ENCODE data around the gene MPP4. TPM values are rescaled to one million over a fixed set of nuclear protein-coding genes. Genes with fewer than 3 reads are reported as not detected.
A peak's percentile ranks its signal among the peaks of the same experiment; 100 is the strongest.

MPP4 gene
- total and polyA plus RNA-seq, 2 donors = 0.10 to 0.69 TPM

GRCh38 chr2:201661366-201661765, 37.1 kb downstream of the MPP4 start:
- no peak overlapping the region for H3K4me3 ChIP-seq (ENCODE audit: low read depth, low read length)
- no peaks in the 10 kb centered on the region for H3K4me1 ChIP-seq (ENCODE audit: insufficient read depth)
- H3K27ac ChIP-seq (ENCODE audit: low read depth) = no peak overlapping the region
- 57% methylated on average over 5 of the region's 5 CpGs for WGBS
- no peaks in the 10 kb centered on the region for H3K36me3 ChIP-seq (ENCODE audit: insufficient read depth)
- no peak for DNase-seq (ENCODE audit: extremely low spot score)

GRCh38 chr2:201660293-201660895, 38.0 kb downstream of the MPP4 start:
- DNase-seq (ENCODE audit: extremely low spot score) = no peak
- WGBS = 72% methylated on average over 5 of the region's 5 CpGs
- Histone ChIP-seq H3K36me3 (ENCODE audit: insufficient read depth) (no peaks in the 10 kb centered on the region), H3K27ac (ENCODE audit: low read depth) (no peak overlapping the region), H3K4me1 (ENCODE audit: insufficient read depth) (no peaks in the 10 kb centered on the region), H3K4me3 (ENCODE audit: low read depth, low read length) (no peak overlapping the region)

GRCh38 chr2:201656740-201657139, 41.7 kb downstream of the MPP4 start:
- no peak for DNase-seq (ENCODE audit: extremely low spot score)
- Histone ChIP-seq H3K4me3 (ENCODE audit: low read depth, low read length) (no peak overlapping the region), H3K4me1 (ENCODE audit: insufficient read depth) (no peaks in the 10 kb centered on the region), H3K36me3 (ENCODE audit: insufficient read depth) (no peaks in the 10 kb centered on the region), H3K27ac (ENCODE audit: low read depth) (no peak overlapping the region)
- 81% methylated on average over 5 of the region's 5 CpGs for WGBS

- 91% methylated on average over 11 of the region's 11 CpGs for WGBS
- H3K4me3 ChIP-seq (ENCODE audit: low read depth, low read length) = no peak overlapping the region
- no peak for DNase-seq (ENCODE audit: extremely low spot score)
- no peaks in the 10 kb centered on the region for H3K4me1 ChIP-seq (ENCODE audit: insufficient read depth)
- no peaks in the 10 kb centered on the region for H3K36me3 ChIP-seq (ENCODE audit: insufficient read depth)
- no peak overlapping the region for H3K27ac ChIP-seq (ENCODE audit: low read depth)
These were observed 42.3 kb downstream of the MPP4 start for GRCh38 chr2:201656102-201656501.

DNA sequence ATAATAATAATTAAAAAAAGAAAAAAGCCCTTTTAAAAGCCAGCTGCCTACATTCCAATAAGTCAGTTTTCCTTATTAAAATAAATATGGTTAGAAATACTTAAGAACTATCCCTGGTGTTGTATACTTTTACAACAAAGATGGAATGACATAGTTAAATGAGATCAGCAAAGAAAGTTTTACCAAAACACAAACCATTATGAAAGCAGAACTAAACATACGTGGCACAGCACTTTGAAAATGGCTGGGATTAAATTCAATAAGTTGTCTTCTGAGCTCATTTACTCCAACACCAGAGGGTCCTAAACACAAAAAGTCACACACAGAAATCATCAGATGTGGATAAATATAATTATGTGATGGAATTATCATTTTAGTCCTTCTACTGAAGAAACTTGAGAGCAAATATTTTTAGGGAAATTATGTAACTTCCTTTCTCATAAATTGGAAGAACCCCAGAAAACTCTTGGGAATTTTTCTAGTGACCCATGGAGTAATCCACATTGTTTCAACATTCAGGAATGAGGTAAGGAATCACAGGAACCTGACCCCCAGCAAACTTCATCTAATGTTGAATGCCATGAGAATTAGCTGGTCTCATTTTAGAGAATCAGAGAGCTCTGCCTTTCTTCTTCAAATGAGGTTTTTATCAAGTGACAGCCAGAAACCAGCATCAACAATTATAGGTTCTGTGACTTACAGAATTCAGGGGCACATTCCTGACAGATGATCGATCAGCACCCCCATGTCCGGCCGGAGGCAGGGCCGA, 43.6 kb downstream of the MPP4 start:
- Histone ChIP-seq H3K27ac (ENCODE audit: low read depth) (no peak overlapping the region), H3K36me3 (ENCODE audit: insufficient read depth) (no peaks in the 10 kb centered on the region), H3K4me1 (ENCODE audit: insufficient read depth) (no peaks in the 10 kb centered on the region), H3K4me3 (ENCODE audit: low read depth, low read length) (no peak overlapping the region)
- 85% methylated on average over 5 of the region's 5 CpGs for WGBS
- no peak for DNase-seq (ENCODE audit: extremely low spot score)

DNA sequence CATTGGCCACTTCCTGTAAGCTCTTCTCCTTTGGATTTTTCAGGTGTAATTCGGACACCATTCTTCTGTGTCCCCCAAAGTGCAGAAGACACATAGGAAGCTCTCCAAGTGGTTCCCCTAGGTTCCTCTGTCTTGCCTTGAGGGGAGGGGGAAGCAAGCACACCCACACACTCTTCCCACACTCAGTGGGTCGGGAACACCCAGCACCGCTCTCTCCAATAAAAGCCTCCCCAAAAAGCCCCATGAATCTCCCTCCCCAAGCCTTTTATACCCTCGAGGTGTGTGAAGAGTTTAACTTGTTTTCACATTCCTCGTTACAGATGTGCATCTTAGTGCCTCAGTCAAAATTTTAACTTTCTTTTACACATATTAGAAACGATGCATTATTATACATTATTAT, 45.2 kb downstream of the MPP4 start:
- no peaks in the 10 kb centered on the region for H3K36me3 ChIP-seq (ENCODE audit: insufficient read depth)
- WGBS = 86% methylated on average over 6 of the region's 6 CpGs
- H3K4me3 ChIP-seq (ENCODE audit: low read depth, low read length) = no peak overlapping the region
- no peak for DNase-seq (ENCODE audit: extremely low spot score)
- H3K4me1 ChIP-seq (ENCODE audit: insufficient read depth) = no peaks in the 10 kb centered on the region
- no peak overlapping the region for H3K27ac ChIP-seq (ENCODE audit: low read depth)

GRCh38 chr2:201649442-201649841, 49.0 kb downstream of the MPP4 start:
- H3K4me1 ChIP-seq (ENCODE audit: insufficient read depth) = no peaks in the 10 kb centered on the region
- no peaks in the 10 kb centered on the region for H3K36me3 ChIP-seq (ENCODE audit: insufficient read depth)
- H3K4me3 ChIP-seq (ENCODE audit: low read depth, low read length) = no peak overlapping the region
- DNase-seq (ENCODE audit: extremely low spot score) = no peak
- WGBS = 94% methylated on average over 2 of the region's 2 CpGs
- H3K27ac ChIP-seq (ENCODE audit: low read depth) = no peak overlapping the region

GRCh38 chr2:201647431-201647830, 51.0 kb downstream of the MPP4 start:
- no peak overlapping the region for H3K4me3 ChIP-seq (ENCODE audit: low read depth, low read length)
- no peak for DNase-seq (ENCODE audit: extremely low spot score)
- no peaks in the 10 kb centered on the region for H3K36me3 ChIP-seq (ENCODE audit: insufficient read depth)
- no peaks in the 10 kb centered on the region for H3K4me1 ChIP-seq (ENCODE audit: insufficient read depth)
- no peak overlapping the region for H3K27ac ChIP-seq (ENCODE audit: low read depth)
- WGBS = 91% methylated on average over 5 of the region's 5 CpGs

GRCh38 chr2:201644001-201644400, 54.4 kb downstream of the MPP4 start:
- Histone ChIP-seq H3K36me3 (ENCODE audit: insufficient read depth) (no peaks in the 10 kb centered on the region), H3K4me1 (ENCODE audit: insufficient read depth) (no peaks in the 10 kb centered on the region), H3K27ac (ENCODE audit: low read depth) (no peak overlapping the region), H3K4me3 (ENCODE audit: low read depth, low read length) (peak overlapping the region; percentile 59)
- 19% methylated on average over 8 of the region's 8 CpGs for WGBS
- no peak for DNase-seq (ENCODE audit: extremely low spot score)

DNA sequence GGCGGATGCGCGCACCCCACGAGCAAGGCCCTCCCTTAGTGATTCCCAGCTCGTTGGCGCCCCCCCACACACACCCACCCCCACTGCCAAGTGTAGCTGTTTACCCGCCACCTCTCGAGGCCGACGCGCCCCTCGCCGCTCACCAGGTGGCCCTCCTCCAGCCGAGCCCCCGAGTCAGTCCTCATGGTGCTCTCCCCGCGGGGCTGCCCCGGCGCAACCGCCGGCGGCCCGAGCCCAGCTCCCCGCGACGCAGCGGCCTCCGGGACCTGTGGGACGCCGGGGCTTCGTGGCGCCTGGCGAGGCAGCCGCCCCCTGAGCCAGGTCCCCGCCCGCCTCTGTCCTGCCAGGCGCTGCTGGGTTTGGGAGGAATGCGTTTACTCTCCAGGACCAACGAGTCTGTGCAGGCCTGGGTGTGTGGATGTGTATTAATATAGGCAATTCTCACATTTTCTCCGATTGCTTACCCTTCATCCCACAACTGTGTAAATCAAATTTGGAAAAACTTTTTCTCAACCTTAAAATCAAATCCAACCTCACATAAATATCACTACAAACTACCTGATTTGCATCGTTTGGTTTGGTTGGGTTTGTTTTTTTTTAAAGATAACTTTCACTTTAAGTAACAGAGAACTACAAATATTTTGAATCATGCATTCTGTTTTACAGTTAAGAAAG, 55.1 kb downstream of the MPP4 start, which contains the start of gene TMEM237:
Gene TMEM237, minus strand, starts transcription at position 288 of the 675 bp plus-strand sequence. Its CDS starts 103 bp downstream, at position 185.
- Histone ChIP-seq H3K27ac (ENCODE audit: low read depth) (peak within 1 kb of the TSS; percentile 85), H3K4me3 (ENCODE audit: low read depth, low read length) (peak within 1 kb of the TSS; percentile 59), H3K36me3 (ENCODE audit: insufficient read depth) (no peaks in the 10 kb centered on the region), H3K4me1 (ENCODE audit: insufficient read depth) (no peaks in the 10 kb centered on the region)
- under 1% methylated on average over 41 of the region's 41 CpGs for WGBS
- peak; percentile 32 for DNase-seq (ENCODE audit: extremely low spot score)

DNA sequence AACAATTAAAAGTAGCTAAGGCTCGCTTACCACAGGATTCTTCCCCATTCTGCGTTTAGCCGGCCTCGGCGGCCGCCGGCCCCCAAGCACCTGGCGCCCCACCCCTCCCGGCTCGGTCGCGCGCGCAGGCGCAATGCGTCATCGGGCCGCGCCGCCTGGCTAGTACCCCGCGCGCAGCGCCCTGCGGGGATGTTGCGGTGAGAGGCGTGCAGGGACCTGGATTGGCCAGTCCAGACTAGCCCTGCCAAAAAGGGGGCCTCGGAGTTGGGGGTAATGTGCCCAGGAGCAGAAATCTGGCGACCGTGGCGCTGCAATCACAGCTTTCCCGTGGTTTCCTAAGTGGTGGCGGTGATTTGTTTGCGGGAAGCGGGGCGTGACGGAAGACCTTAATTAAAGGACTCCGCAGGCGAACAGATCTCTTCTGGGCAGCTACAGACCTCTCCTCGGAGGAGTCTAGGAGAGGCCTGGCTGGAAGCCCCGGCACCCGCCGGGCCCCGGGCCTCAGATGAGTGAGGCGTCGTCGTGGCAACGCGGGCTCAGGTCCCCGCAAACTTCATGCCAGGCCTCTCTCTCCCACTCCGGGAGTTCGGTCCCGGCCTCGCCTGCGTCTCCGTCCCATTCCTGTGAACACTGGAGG, 55.7 kb downstream of the MPP4 start:
- Histone ChIP-seq H3K4me3 (ENCODE audit: low read depth, low read length) (peak overlapping the region; percentile 59), H3K27ac (ENCODE audit: low read depth) (peak overlapping the region; percentile 85), H3K4me1 (ENCODE audit: insufficient read depth) (no peaks in the 10 kb centered on the region), H3K36me3 (ENCODE audit: insufficient read depth) (no peaks in the 10 kb centered on the region)
- WGBS = under 1% methylated on average over 56 of the region's 56 CpGs
- DNase-seq (ENCODE audit: extremely low spot score) = peak; percentile 51

DNA sequence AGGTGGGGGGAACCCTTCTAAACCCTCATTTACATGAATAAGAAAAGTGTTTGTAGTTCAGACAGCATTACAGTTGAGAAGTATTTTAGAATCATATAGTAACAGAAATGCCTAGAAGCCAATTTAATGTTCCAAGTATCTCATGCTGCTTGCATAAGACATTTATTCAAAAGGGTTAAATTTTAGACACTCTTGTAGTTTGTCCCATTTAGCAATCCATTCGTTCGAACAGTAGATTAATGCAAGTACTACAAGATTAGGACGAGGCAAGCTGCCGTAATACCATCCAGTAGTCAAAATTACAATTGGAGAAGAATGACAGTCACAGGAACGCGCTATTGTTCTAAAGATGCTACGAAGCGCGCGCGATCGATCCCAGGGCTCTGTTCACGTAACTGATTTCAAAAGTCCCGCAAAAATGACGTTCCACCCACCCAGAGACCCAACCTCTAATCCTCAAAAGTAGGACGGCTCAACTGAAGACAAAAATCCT, 56.3 kb downstream of the MPP4 start:
- under 1% methylated on average over 16 of the region's 16 CpGs for WGBS
- Histone ChIP-seq H3K36me3 (ENCODE audit: insufficient read depth) (no peaks in the 10 kb centered on the region), H3K27ac (ENCODE audit: low read depth) (peak overlapping the region; percentile 85), H3K4me3 (ENCODE audit: low read depth, low read length) (peak overlapping the region; percentile 59), H3K4me1 (ENCODE audit: insufficient read depth) (no peaks in the 10 kb centered on the region)
- DNase-seq (ENCODE audit: extremely low spot score) = no peak

- Histone ChIP-seq H3K4me3 (ENCODE audit: low read depth, low read length) (no peak overlapping the region), H3K36me3 (ENCODE audit: insufficient read depth) (no peaks in the 10 kb centered on the region), H3K27ac (ENCODE audit: low read depth) (no peak overlapping the region), H3K4me1 (ENCODE audit: insufficient read depth) (no peaks in the 10 kb centered on the region)
- no peak for DNase-seq (ENCODE audit: extremely low spot score)
- WGBS = 76% methylated on average over 3 of the region's 3 CpGs
These were observed 59.2 kb downstream of the MPP4 start for GRCh38 chr2:201639205-201639604.
